ENCODE results near the gene SLC27A2. TPM values are rescaled to one million over a fixed set of nuclear protein-coding genes. Genes with fewer than 3 reads are reported as not detected.

The SLC27A2 gene
- total RNA-seq, 1 experiment from 2014 or later: not detected

GRCh38 chr15:50241684-50242450, 59.9 kb downstream of the SLC27A2 start:
- no peak for DNase-seq (ENCODE audit: low spot score)

- no peak for DNase-seq (ENCODE audit: low spot score)
Observed at GRCh38 chr15:50244153-50244552, 62.2 kb downstream of the SLC27A2 start.

- no peak for DNase-seq (ENCODE audit: low spot score)
Observed at GRCh38 chr15:50244959-50245624, 63.1 kb downstream of the SLC27A2 start.

- DNase-seq (ENCODE audit: low spot score): no peak
Observed at GRCh38 chr15:50246631-50247030, 64.6 kb downstream of the SLC27A2 start.

GRCh38 chr15:50247819-50248655, 66.0 kb downstream of the SLC27A2 start:
- DNase-seq (ENCODE audit: low spot score): no peak

GRCh38 chr15:50248994-50249582, 67.1 kb downstream of the SLC27A2 start:
- DNase-seq (ENCODE audit: low spot score): no peak

GRCh38 chr15:50249704-50250103, 67.7 kb downstream of the SLC27A2 start:
- no peak for DNase-seq (ENCODE audit: low spot score)

- no peak for DNase-seq (ENCODE audit: low spot score)
Observed at GRCh38 chr15:50250760-50251394, 68.9 kb downstream of the SLC27A2 start.

- peak; percentile 35 for DNase-seq (ENCODE audit: low spot score)
Observed at GRCh38 chr15:50251638-50252182, 69.7 kb downstream of the SLC27A2 start.

- no peak for DNase-seq (ENCODE audit: low spot score)
Observed at GRCh38 chr15:50252556-50252955, 70.6 kb downstream of the SLC27A2 start.

GRCh38 chr15:50256188-50257041, 74.4 kb downstream of the SLC27A2 start:
- DNase-seq (ENCODE audit: low spot score): peak; percentile 76

GRCh38 chr15:50257332-50257731, 75.3 kb downstream of the SLC27A2 start:
- DNase-seq (ENCODE audit: low spot score): no peak

GRCh38 chr15:50257924-50258323, 75.9 kb downstream of the SLC27A2 start:
- DNase-seq (ENCODE audit: low spot score): peak; percentile 46

- DNase-seq (ENCODE audit: low spot score): no peak
Observed at GRCh38 chr15:50259276-50259675, 77.3 kb downstream of the SLC27A2 start.

GRCh38 chr15:50260969-50261496, 79.0 kb downstream of the SLC27A2 start:
- DNase-seq (ENCODE audit: low spot score): no peak

GRCh38 chr15:50261981-50262380, 80.0 kb downstream of the SLC27A2 start:
- no peak for DNase-seq (ENCODE audit: low spot score)

GRCh38 chr15:50262533-50262932, 80.5 kb downstream of the SLC27A2 start:
- no peak for DNase-seq (ENCODE audit: low spot score)

GRCh38 chr15:50265620-50266019, 83.6 kb downstream of the SLC27A2 start, which contains the start of gene HDC:
HDC (minus strand) TSS chr15:50265726; CDS start chr15:50265623, 103 bp downstream.
- no peak for DNase-seq (ENCODE audit: low spot score)

GRCh38 chr15:50267577-50267976, 85.6 kb downstream of the SLC27A2 start:
- DNase-seq (ENCODE audit: low spot score): no peak

- DNase-seq (ENCODE audit: low spot score): no peak
Observed at GRCh38 chr15:50275091-50275490, 93.1 kb downstream of the SLC27A2 start.

Data from A172 (cell line).